Hematopoietic multipotent progenitor cell treated with erythropoietin and hydrocortisone succinate and interleukin-3 and kit ligand, for 17 days (in vitro differentiated cells): ENCODE data around the gene CFAP410.
A peak's percentile ranks its signal among the peaks of the same experiment; 100 is the strongest.
"Not testable (repeated sequence)": the region's sequence is repeated elsewhere in the genome, so short reads cannot be mapped to it uniquely, and the experiment has no call there.

Source experiments
- DNase-seq: peaks from one replicate; pipeline ENCODE4 v3.0.0-alpha.2; 2015; ENCODE audit warnings: low spot score

CFAP410 gene

GRCh38 chr21:44350773-44351481 is 11.7 kb upstream of the CFAP410 start:
- DNase-seq = no peak

GRCh38 chr21:44349847-44350772 is 10.9 kb upstream of the CFAP410 start:
- no peak for DNase-seq

- no peak for DNase-seq
Measured at GRCh38 chr21:44349416-44349846, 10.2 kb upstream of the CFAP410 start.

- DNase-seq = no peak
Measured at GRCh38 chr21:44348861-44349260, 9.7 kb upstream of the CFAP410 start.

- no peak for DNase-seq
Measured at GRCh38 chr21:44347911-44348451, 8.8 kb upstream of the CFAP410 start.

- no peak for DNase-seq
Measured at GRCh38 chr21:44345495-44345894, 6.3 kb upstream of the CFAP410 start.

GRCh38 chr21:44344541-44345183 is 5.5 kb upstream of the CFAP410 start:
- no peak for DNase-seq

GRCh38 chr21:44342981-44343380 is 3.8 kb upstream of the CFAP410 start:
- not testable (repeated sequence) for DNase-seq

- DNase-seq = not testable (repeated sequence)
Measured at GRCh38 chr21:44341726-44342458, 2.7 kb upstream of the CFAP410 start.

GRCh38 chr21:44337941-44338895 is 972 bp downstream of the CFAP410 start:
- peak; percentile 63 for DNase-seq

- peak; percentile 4 for DNase-seq
Measured at GRCh38 chr21:44337449-44337848, 1.7 kb downstream of the CFAP410 start.

- no peak for DNase-seq
Measured at GRCh38 chr21:44335266-44336059, 3.7 kb downstream of the CFAP410 start.

GRCh38 chr21:44334329-44335030 is 4.7 kb downstream of the CFAP410 start:
- DNase-seq = no peak

- no peak for DNase-seq
Measured at GRCh38 chr21:44333509-44334328, 5.5 kb downstream of the CFAP410 start.

- DNase-seq = no peak
Measured at GRCh38 chr21:44332965-44333364, 6.2 kb downstream of the CFAP410 start.

- no peak for DNase-seq
Measured at GRCh38 chr21:44332383-44332782, 6.8 kb downstream of the CFAP410 start.

- no peak for DNase-seq
Measured at GRCh38 chr21:44331650-44332307, 7.4 kb downstream of the CFAP410 start.

GRCh38 chr21:44331209-44331608 is 8.0 kb downstream of the CFAP410 start:
- DNase-seq = no peak
